Mesendoderm (in vitro differentiated cells): ENCODE results near the gene ZSCAN10.

Source experiments
- DNase-seq: peaks from one replicate; pipeline ENCODE4 v3.0.0; 2013
- H2AK5ac ChIP-seq: 2 replicates; pipeline ENCODE4 v1.6.1; 2013; ENCODE audit warnings: low read length, inconsistent platforms
- H2BK120ac ChIP-seq: 2 replicates; pipeline ENCODE4 v1.6.1; 2013; ENCODE audit warnings: low read depth, mild to moderate bottlenecking, low read length, moderate library complexity, mixed read lengths
- H2BK15ac ChIP-seq: replicated peaks from 2 replicates; pipeline ENCODE4 v1.6.1; 2013; ENCODE audit warnings: low read depth, mild to moderate bottlenecking, moderate library complexity
- H2BK5ac ChIP-seq: 2 replicates; pipeline ENCODE4 v1.6.1; 2013; ENCODE audit warnings: low read length, inconsistent platforms
- H3K18ac ChIP-seq: 2 replicates; pipeline ENCODE4 v1.6.1; 2013; ENCODE audit warnings: mild to moderate bottlenecking, low read length, mixed read lengths
- H3K23ac ChIP-seq: one replicate; pipeline ENCODE4 v1.6.1; 2013; ENCODE audit warnings: low read length
- H3K27ac ChIP-seq: 2 replicates; pipeline ENCODE4 v1.5.1; 2013; ENCODE audit warnings: low read depth, mild to moderate bottlenecking, inconsistent platforms, low read length, moderate library complexity
- H3K27me3 ChIP-seq: 2 replicates; pipeline ENCODE4 v1.6.1; 2013; ENCODE audit warnings: low read length, control low read depth, mild to moderate bottlenecking, inconsistent platforms; ENCODE audit not compliant: insufficient read depth, poor library complexity
- H3K36me3 ChIP-seq: 2 replicates; pipeline ENCODE4 v1.6.1; 2013; ENCODE audit warnings: low read length, inconsistent platforms; ENCODE audit not compliant: control insufficient read depth, insufficient read depth
- H3K4ac ChIP-seq: one replicate; pipeline ENCODE4 v1.6.1; 2013; ENCODE audit warnings: low read depth, mild to moderate bottlenecking, low read length, moderate library complexity
- H3K4me1 ChIP-seq: 2 replicates; pipeline ENCODE4 v1.6.1; 2013; ENCODE audit warnings: low read depth, low read length, inconsistent platforms; ENCODE audit not compliant: control insufficient read depth
- H3K4me2 ChIP-seq: 2 replicates; pipeline ENCODE4 v1.6.1; 2013; ENCODE audit warnings: low read length
- H3K4me3 ChIP-seq: 2 replicates; pipeline ENCODE4 v1.5.1; 2013; ENCODE audit warnings: mild to moderate bottlenecking, low read length
- H3K56ac ChIP-seq: one replicate; pipeline ENCODE4 v1.6.1; 2013; ENCODE audit warnings: low read length
- H3K79me1 ChIP-seq: 2 replicates; pipeline ENCODE4 v1.6.1; 2013; ENCODE audit warnings: low read length, inconsistent platforms
- H3K79me2 ChIP-seq: 2 replicates; pipeline ENCODE4 v1.6.1; 2013; ENCODE audit warnings: mild to moderate bottlenecking, low read length; ENCODE audit not compliant: control insufficient read depth, insufficient read depth
- H3K9ac ChIP-seq: 2 replicates; pipeline ENCODE4 v1.6.1; 2013; ENCODE audit warnings: low read length, inconsistent platforms
- H4K5ac ChIP-seq: one replicate; pipeline ENCODE4 v1.6.1; 2013; ENCODE audit warnings: low read length
- H4K8ac ChIP-seq: one replicate; pipeline ENCODE4 v1.6.1; 2013; ENCODE audit warnings: low read depth, mild to moderate bottlenecking, control low read depth, low read length, moderate library complexity
- WGBS: extraction: QIAGEN DNeasy Blood & Tissue Kit; methylation state at CpG from one replicate; pipeline ENCODE4 v1.1.7; 2013; ENCODE audit warnings: low lambda C conversion rate, missing lambda C conversion rate; ENCODE audit not compliant: insufficient coverage; ENCODE audit errors: extremely low coverage; 5-methylcytosine and 5-hydroxymethylcytosine counted together

ZSCAN10 gene

DNA sequence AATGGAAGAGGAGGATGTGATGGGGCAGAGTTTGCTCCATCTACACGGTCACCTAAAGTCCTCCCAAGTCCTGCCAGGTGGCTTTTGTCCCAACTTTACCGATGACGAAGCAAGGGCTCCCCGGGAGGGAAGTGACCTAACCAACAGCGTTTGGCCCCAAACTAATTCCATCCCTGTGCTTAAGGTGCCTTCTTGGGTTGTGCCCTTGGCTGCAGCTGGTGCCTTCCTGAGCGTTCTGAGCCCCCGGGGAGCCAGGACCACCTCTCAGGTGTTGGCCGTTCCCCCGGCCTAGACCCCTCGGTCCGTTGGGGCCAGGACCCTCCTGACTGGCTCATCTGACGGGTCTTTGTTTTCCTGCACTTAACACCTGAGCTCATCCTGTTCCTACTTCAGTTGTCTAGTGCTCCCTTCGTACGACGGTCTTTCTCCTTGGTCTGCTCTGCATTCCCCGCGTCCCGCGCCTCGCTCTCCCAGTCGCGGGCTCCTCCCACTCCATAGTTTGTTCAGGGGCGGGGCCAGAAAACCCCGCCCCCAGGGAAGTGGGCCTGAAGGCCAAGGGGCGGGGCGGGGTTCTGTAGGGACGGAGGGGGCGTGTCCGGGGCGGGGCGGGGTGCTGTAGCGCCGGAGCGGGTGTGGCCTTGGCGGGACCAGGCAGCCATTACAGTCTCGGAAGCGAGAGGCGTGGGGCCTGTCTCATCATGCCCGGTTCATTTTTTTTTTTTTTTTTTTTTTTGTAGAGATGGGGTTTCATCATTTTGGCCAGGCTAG, 822 bp upstream of the ZSCAN10 start:
- Histone ChIP-seq H3K9ac (peak overlapping the region; percentile 96), H2BK5ac (peak overlapping the region; percentile 82), H3K4me1 (peaks cover 12% of the 10 kb centered on the region), H2BK15ac (no peak overlapping the region), H3K27me3 (no peaks in the 10 kb centered on the region), H3K79me2 (peaks cover 29% of the 10 kb centered on the region), H3K4ac (peak overlapping the region; percentile 44), H3K18ac (peak overlapping the region; percentile 12), H3K79me1 (peaks cover 7% of the 10 kb centered on the region), H3K56ac (peak overlapping the region; percentile 98), H3K27ac (peak overlapping the region; percentile 39), H4K8ac (peak overlapping the region; percentile 3), H3K4me3 (peak overlapping the region; percentile 60), H3K23ac (peak overlapping the region; percentile 72), H4K5ac (no peak overlapping the region), H3K4me2 (peak overlapping the region; percentile 59), H2BK120ac (no peak overlapping the region), H2AK5ac (peak overlapping the region; percentile 70), H3K36me3 (no peaks in the 10 kb centered on the region)
- DNase-seq = peak; percentile 97
- no CpG with 5 or more reads among the region's 39 CpGs for WGBS

DNA sequence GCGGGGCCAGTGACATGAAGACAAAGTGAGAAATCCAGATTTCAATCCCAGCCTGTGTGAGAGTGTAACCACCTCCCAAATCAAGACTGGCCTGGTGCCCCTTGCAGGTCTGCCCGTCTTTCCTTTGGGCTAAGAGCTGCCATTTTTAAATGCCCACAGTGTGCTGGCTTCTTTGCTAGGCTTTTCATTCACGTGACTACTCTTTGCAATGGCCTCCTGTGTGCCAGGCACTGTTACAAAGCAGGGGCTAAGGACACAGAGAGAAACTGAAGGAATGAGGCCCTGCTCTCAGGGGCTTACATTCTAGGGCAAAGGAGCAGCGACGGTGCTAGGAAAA, 269 bp upstream of the ZSCAN10 start:
- H3K27me3 ChIP-seq = no peaks in the 10 kb centered on the region
- H3K4me1 ChIP-seq = peaks cover 12% of the 10 kb centered on the region
- H2BK15ac ChIP-seq = no peak overlapping the region
- no peaks in the 10 kb centered on the region for H3K36me3 ChIP-seq
- peak overlapping the region; percentile 96 for H3K9ac ChIP-seq
- peak overlapping the region; percentile 12 for H3K18ac ChIP-seq
- H3K27ac ChIP-seq = peak overlapping the region; percentile 33
- no peak overlapping the region for H4K5ac ChIP-seq
- H3K4me3 ChIP-seq = peak overlapping the region; percentile 86
- peak overlapping the region; percentile 59 for H3K4me2 ChIP-seq
- peak overlapping the region; percentile 70 for H2AK5ac ChIP-seq
- no CpG with 5 or more reads among the region's 5 CpGs for WGBS
- peaks cover 32% of the 10 kb centered on the region for H3K79me2 ChIP-seq
- H3K79me1 ChIP-seq = peaks cover 7% of the 10 kb centered on the region
- peak overlapping the region; percentile 44 for H3K4ac ChIP-seq
- H2BK5ac ChIP-seq = peak overlapping the region; percentile 82
- H4K8ac ChIP-seq = no peak overlapping the region
- peak overlapping the region; percentile 98 for H3K56ac ChIP-seq
- H3K23ac ChIP-seq = peak overlapping the region; percentile 72
- no peak for DNase-seq
- no peak overlapping the region for H2BK120ac ChIP-seq

DNA sequence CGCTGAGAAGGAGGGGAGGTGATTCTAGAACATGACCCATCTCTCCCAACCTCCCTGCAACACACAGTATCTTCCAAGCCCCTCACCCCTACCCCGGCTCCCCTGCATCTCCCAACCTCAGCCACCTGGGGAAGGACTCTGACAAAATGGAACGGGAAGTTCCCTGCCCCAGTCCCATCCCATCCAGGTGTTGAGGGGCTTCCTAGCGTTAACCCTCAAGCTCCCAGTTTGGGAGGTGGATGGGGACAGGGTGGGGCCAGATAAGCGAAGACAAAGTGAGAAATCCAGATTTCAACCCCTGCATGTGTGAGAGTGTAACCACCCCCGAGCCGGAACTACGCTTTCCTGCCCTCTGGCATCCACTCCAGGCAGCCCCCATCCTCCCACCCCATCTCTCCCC, 1.8 kb downstream of the ZSCAN10 start:
- H3K9ac ChIP-seq = peak overlapping the region; percentile 96
- peak overlapping the region; percentile 96 for H3K4me2 ChIP-seq
- peak overlapping the region; percentile 90 for H2AK5ac ChIP-seq
- H3K79me2 ChIP-seq = peaks cover 34% of the 10 kb centered on the region
- no peak overlapping the region for H2BK120ac ChIP-seq
- H2BK5ac ChIP-seq = peak overlapping the region; percentile 82
- no peak overlapping the region for H2BK15ac ChIP-seq
- peak overlapping the region; percentile 12 for H3K18ac ChIP-seq
- H4K5ac ChIP-seq = no peak overlapping the region
- peaks cover 7% of the 10 kb centered on the region for H3K79me1 ChIP-seq
- peak overlapping the region; percentile 49 for H3K4me3 ChIP-seq
- no CpG with 5 or more reads among the region's 8 CpGs for WGBS
- H3K36me3 ChIP-seq = no peaks in the 10 kb centered on the region
- H3K56ac ChIP-seq = peak overlapping the region; percentile 95
- DNase-seq = peak; percentile 36
- peak overlapping the region; percentile 39 for H3K23ac ChIP-seq
- H3K4me1 ChIP-seq = peaks cover 12% of the 10 kb centered on the region
- H4K8ac ChIP-seq = no peak overlapping the region
- no peak overlapping the region for H3K4ac ChIP-seq
- no peaks in the 10 kb centered on the region for H3K27me3 ChIP-seq
- no peak overlapping the region for H3K27ac ChIP-seq

DNA sequence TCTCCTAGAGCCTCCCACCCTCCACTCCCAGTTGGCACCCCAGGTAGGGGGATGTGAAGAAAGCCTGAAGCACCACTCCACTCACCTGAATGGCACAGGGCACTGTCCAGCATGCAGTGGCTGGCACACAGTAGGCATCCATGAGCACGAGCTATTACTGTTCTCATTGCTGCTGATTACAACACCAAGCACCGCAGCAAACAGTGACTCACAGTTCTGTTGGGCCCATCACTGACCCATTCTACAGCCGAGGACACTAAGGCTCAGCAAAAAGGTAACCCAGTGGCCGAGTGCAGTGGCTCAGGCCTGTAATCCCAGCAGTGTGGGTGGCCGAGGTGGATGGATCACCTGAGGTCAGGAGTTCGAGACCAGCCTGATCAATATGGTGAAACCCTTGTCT, 2.7 kb downstream of the ZSCAN10 start:
- Histone ChIP-seq H3K27ac (no peak overlapping the region), H3K4ac (no peak overlapping the region), H3K27me3 (no peaks in the 10 kb centered on the region), H4K5ac (no peak overlapping the region), H3K23ac (no peak overlapping the region), H3K9ac (peak overlapping the region; percentile 30), H3K36me3 (no peaks in the 10 kb centered on the region), H3K4me1 (peaks cover 12% of the 10 kb centered on the region), H3K4me2 (no peak overlapping the region), H3K18ac (no peak overlapping the region), H2AK5ac (no peak overlapping the region), H3K79me1 (peaks cover 7% of the 10 kb centered on the region), H4K8ac (no peak overlapping the region), H3K4me3 (no peak overlapping the region), H2BK15ac (no peak overlapping the region), H3K79me2 (peaks cover 34% of the 10 kb centered on the region), H3K56ac (peak overlapping the region; percentile 2), H2BK5ac (no peak overlapping the region), H2BK120ac (no peak overlapping the region)
- no CpG with 5 or more reads among the region's 6 CpGs for WGBS
- peak; percentile 7 for DNase-seq

DNA sequence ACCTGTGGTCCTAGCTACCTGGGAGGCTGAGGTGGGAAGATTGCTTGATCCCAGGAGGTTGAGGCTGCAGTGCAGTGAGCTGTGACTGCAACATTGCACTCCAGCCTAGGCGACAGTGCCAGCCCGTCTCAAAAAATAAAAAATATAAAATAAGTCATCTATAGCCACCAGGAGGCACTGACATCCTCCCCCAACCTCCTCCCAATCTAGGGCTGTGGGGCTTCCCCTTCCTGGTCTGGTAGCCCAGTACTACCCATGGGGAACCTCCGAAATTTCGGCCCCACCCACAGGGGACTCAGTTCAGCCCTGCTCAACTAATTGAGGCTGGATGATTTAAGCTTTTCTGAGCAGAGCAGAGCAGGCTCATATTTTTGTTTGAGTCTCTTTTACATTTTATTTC, 3.2 kb downstream of the ZSCAN10 start:
- Histone ChIP-seq H3K79me2 (peaks cover 34% of the 10 kb centered on the region), H3K27me3 (no peaks in the 10 kb centered on the region), H3K79me1 (peaks cover 7% of the 10 kb centered on the region), H3K9ac (no peak overlapping the region), H4K8ac (no peak overlapping the region), H3K4ac (no peak overlapping the region), H4K5ac (no peak overlapping the region), H2BK120ac (no peak overlapping the region), H3K36me3 (no peaks in the 10 kb centered on the region), H3K4me2 (no peak overlapping the region), H3K56ac (no peak overlapping the region), H3K23ac (no peak overlapping the region), H2BK15ac (no peak overlapping the region), H3K18ac (no peak overlapping the region), H3K27ac (no peak overlapping the region), H2BK5ac (no peak overlapping the region), H2AK5ac (no peak overlapping the region), H3K4me1 (peaks cover 12% of the 10 kb centered on the region), H3K4me3 (no peak overlapping the region)
- no CpG with 5 or more reads among the region's 4 CpGs for WGBS
- DNase-seq = peak; percentile 46
